ENCODE measurements around the gene MAP3K20.
"Not testable (repeated sequence)": the region's sequence is repeated elsewhere in the genome, so short reads cannot be mapped to it uniquely, and the experiment has no call there.

Gene MAP3K20

GRCh38 chr2:173305303-173305702 lies 229.7 kb downstream of the MAP3K20 start:
- no peak overlapping the region for H3K4me3 ChIP-seq (ENCODE audit: low read depth, low read length)

DNA sequence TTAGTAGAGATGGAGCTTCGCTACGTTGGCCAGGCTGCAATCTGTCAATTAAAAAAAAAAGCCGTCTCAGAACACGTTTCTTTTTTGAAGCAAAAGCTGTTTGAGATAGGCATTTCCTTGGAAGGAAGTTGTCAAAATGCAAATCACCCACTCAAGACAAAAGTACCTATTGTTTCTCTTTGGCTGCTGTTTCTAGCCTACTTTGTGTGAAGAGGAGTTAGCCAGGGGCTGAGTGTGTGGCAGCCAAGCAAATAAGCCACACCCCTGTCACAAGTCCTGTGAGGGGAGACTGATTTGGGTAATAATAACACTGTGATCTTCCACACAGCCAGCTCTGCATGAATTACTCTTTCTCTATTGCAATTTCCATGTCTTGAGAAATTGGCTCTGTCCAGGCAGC lies 231.6 kb downstream of the MAP3K20 start:
- H3K4me3 ChIP-seq (ENCODE audit: low read depth, low read length): no peak overlapping the region

DNA sequence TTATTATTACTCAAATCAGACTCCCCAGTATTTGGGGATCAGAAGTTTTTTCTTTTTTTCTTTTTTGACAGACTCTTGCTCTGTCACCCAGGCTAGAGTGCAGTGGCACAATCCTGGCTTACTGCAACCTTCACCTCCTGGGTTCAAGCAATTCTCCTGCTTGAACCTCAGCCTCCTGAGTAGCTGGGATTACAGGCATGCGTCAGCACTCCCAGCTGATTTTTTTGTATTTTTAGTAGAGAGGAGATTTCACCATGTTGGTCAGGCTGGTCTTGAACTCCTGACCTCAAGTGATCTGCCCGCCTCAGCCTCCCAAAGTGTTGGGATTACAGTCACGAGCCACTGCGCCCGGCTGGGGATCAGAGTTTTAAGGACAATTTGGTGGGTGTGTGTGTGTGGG lies 233.7 kb downstream of the MAP3K20 start:
- not testable (repeated sequence) for H3K4me3 ChIP-seq (ENCODE audit: low read depth, low read length)

- no peak overlapping the region for H3K4me3 ChIP-seq (ENCODE audit: low read depth, low read length)
Measured at GRCh38 chr2:173311844-173312606, 236.4 kb downstream of the MAP3K20 start.
